Fibroblast of pulmonary artery (primary cell): ENCODE measurements around the gene DYRK3.
A peak's percentile ranks its signal among the peaks of the same experiment; 100 is the strongest.

Source experiments
- DNase-seq: peaks from one replicate; pipeline ENCODE4 v3.0.0-alpha.2; 2010; ENCODE audit warnings: low read depth
- H3K4me3 ChIP-seq: replicated peaks from 2 replicates; pipeline ENCODE4 v1.5.1; 2011; ENCODE audit warnings: low read depth, mild to moderate bottlenecking, control low read depth, low read length, moderate library complexity
- CTCF ChIP-seq: IDR thresholded peaks from 2 replicates; pipeline ENCODE4 v1.5.1; 2011; ENCODE audit warnings: mild to moderate bottlenecking, control low read depth, low read length, inconsistent platforms; ENCODE audit errors: missing control alignments

Gene DYRK3

GRCh38 chr1:206635080-206635977 is at the start of gene DYRK3:
TSS of gene DYRK3 (plus strand) at chr1:206635536. CDS start at chr1:206635704, 168 bp downstream.
- peak within 1 kb of the TSS; percentile 86 for H3K4me3 ChIP-seq
- DNase-seq: peak; percentile 94
- TF ChIP-seq CTCF: no peak

GRCh38 chr1:206586501-206587445 is 48.6 kb upstream of the DYRK3 start:
- no peak for DNase-seq
- TF ChIP-seq CTCF: no peak
- H3K4me3 ChIP-seq: no peak overlapping the region

GRCh38 chr1:206587904-206588303 is 47.4 kb upstream of the DYRK3 start:
- H3K4me3 ChIP-seq: no peak overlapping the region
- DNase-seq: no peak
- no peak for TF ChIP-seq CTCF

GRCh38 chr1:206588492-206588891 is 46.8 kb upstream of the DYRK3 start:
- no peak overlapping the region for H3K4me3 ChIP-seq
- no peak for DNase-seq
- no peak for TF ChIP-seq CTCF

DNA sequence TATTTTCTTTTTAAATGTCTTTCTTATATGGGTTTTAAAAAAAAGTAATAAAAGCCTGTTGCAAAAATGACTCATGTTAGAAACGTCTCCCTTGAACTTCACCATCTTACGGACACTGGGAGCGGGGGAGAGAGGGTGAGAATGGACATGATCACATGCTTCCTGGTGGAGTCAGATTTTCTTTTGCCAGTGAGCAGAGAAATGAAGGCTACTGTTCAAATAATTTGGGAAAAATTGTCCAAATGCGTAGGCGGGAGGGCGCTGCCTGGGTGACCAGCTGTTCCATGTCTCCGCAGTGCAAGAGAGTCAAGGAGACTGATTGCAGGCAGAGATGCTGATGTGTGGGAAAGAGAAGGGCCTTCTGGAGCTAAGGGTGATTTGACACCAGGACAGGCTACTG is 46.1 kb upstream of the DYRK3 start:
- TF ChIP-seq CTCF: no peak
- DNase-seq: peak; percentile 97

GRCh38 chr1:206590025-206590758 is 45.1 kb upstream of the DYRK3 start:
- peak; percentile 35 for DNase-seq
- H3K4me3 ChIP-seq: no peak overlapping the region
- peak; percentile 33 for TF ChIP-seq CTCF

More for the DNA sequence above, 46.1 kb upstream of the DYRK3 start:
- H3K4me3 ChIP-seq: no peak overlapping the region
